Measurements from ENCODE around the gene APOBEC3A. TPM values are rescaled to one million over a fixed set of nuclear protein-coding genes. Genes with fewer than 3 reads are reported as not detected.
A peak's percentile ranks its signal among the peaks of the same experiment; 100 is the strongest.

The APOBEC3A gene
- total RNA-seq, 1 donor from 2014 or later: not detected

- Mint-ChIP-seq H3K4me3 (ENCODE audit: low read depth) (no peak overlapping the region), H3K36me3 (ENCODE audit: low read depth) (peaks cover 3% of the 10 kb centered on the region), H3K9me3 (no peaks in the 10 kb centered on the region), H3K4me1 (ENCODE audit: low read depth) (peaks cover 28% of the 10 kb centered on the region), H3K27ac (no peak overlapping the region), H3K27me3 (ENCODE audit: low read depth) (peaks cover 25% of the 10 kb centered on the region)
- intact Hi-C loops (cut with micrococcal nuclease): loop anchor here (10.0 kb wide), 2 partner anchors 192 to 288 kb away; partner anchors contain the start of gene SUN2
- DNase-seq (ENCODE audit: low spot score): no peak
Measured at GRCh38 chr22:38946771-38947170, 10.6 kb upstream of the APOBEC3A start.

- Mint-ChIP-seq H3K27me3 (ENCODE audit: low read depth) (peaks cover 25% of the 10 kb centered on the region), H3K4me1 (ENCODE audit: low read depth) (peaks cover 28% of the 10 kb centered on the region), H3K27ac (no peak overlapping the region), H3K9me3 (no peaks in the 10 kb centered on the region), H3K4me3 (ENCODE audit: low read depth) (no peak overlapping the region), H3K36me3 (ENCODE audit: low read depth) (peaks cover 3% of the 10 kb centered on the region)
- DNase-seq (ENCODE audit: low spot score): no peak
- intact Hi-C loops (cut with micrococcal nuclease): loop anchor here (10.0 kb wide), 2 partner anchors 193 to 287 kb away; partner anchors contain the start of gene SUN2
Measured at GRCh38 chr22:38947321-38948140, 9.9 kb upstream of the APOBEC3A start.

DNA sequence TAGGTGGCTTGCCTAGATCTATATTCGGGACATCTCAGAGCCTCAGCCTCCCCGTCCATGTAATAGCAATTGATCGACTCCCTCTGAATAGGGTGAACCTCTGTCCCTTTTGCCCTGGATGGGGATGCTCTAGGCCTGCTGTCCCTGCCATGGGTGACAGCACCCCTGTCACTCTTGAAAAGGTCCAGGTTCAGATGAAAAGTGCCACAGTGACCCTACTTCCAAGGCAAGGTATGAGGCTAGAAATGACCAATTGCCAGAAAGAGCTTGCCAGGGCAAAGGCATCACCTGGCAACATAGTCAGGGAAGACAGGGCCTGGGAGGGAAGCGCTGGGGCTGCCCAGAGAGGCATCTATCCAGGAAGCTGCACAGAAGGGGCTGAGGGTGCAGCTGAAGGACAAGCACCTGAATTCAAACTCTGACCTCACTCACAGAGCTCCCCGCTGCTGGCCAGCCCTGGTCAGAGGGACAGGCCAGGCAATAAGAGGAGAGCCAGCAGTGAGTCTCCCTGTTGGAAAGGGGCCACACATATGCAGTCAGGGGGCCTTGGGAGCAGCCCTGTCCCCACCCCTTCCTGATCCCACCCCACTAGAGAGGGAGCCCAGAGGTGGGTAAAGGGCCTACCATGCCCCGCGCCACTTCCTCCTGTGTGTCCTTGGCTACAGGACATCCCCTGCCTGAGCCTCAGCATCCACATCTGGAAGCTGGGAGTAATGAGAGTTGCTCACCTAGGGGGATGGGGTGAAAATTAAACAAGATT lies 9.0 kb upstream of the APOBEC3A start:
- peaks cover 24% of the 10 kb centered on the region for H3K27me3 Mint-ChIP-seq (ENCODE audit: low read depth)
- no peak for DNase-seq (ENCODE audit: low spot score)
- intact Hi-C loops (cut with micrococcal nuclease): loop anchor here (10.0 kb wide), 2 partner anchors 194 to 286 kb away; partner anchors contain the start of gene SUN2
- H3K9me3 Mint-ChIP-seq: no peaks in the 10 kb centered on the region
- no peak overlapping the region for H3K27ac Mint-ChIP-seq
- H3K4me1 Mint-ChIP-seq (ENCODE audit: low read depth): peaks cover 28% of the 10 kb centered on the region
- peaks cover 2% of the 10 kb centered on the region for H3K36me3 Mint-ChIP-seq (ENCODE audit: low read depth)
- H3K4me3 Mint-ChIP-seq (ENCODE audit: low read depth): no peak overlapping the region

- Mint-ChIP-seq H3K27me3 (ENCODE audit: low read depth) (peaks cover 19% of the 10 kb centered on the region), H3K4me3 (ENCODE audit: low read depth) (no peak overlapping the region), H3K27ac (no peak overlapping the region), H3K9me3 (no peaks in the 10 kb centered on the region), H3K4me1 (ENCODE audit: low read depth) (peaks cover 36% of the 10 kb centered on the region), H3K36me3 (ENCODE audit: low read depth) (no peaks in the 10 kb centered on the region)
- no peak for DNase-seq (ENCODE audit: low spot score)
- intact Hi-C loops (cut with micrococcal nuclease): loop anchor here (10.0 kb wide), 2 partner anchors 195 to 285 kb away; partner anchors contain the start of gene SUN2
Measured at GRCh38 chr22:38949889-38950405, 7.5 kb upstream of the APOBEC3A start.

GRCh38 chr22:38950527-38951295 lies 6.7 kb upstream of the APOBEC3A start:
- H3K4me1 Mint-ChIP-seq (ENCODE audit: low read depth): peaks cover 42% of the 10 kb centered on the region
- H3K27me3 Mint-ChIP-seq (ENCODE audit: low read depth): peaks cover 18% of the 10 kb centered on the region
- DNase-seq (ENCODE audit: low spot score): no peak
- intact Hi-C loops (cut with micrococcal nuclease): no loop called here
- H3K9me3 Mint-ChIP-seq: no peaks in the 10 kb centered on the region
- no peak overlapping the region for H3K4me3 Mint-ChIP-seq (ENCODE audit: low read depth)
- no peaks in the 10 kb centered on the region for H3K36me3 Mint-ChIP-seq (ENCODE audit: low read depth)
- no peak overlapping the region for H3K27ac Mint-ChIP-seq

DNA sequence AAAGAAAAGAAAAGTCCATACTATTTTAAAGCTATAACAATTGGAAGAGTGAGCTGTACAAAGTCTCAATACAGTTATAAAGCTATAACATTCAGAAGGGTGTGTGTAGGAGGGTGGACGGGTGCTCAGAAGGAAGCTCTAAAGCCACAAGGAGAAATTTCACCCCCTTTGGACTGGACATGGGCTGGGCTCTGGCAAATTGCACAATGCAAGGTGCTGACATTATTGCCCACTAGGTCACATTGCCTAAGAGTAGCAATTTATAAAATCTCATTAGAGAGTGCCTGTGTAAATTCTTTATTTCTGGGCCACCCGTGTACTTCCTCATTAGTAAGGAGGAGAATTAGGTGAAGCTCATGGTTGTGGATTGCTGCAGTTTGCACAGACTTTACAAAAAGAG lies 5.7 kb upstream of the APOBEC3A start:
- Mint-ChIP-seq H3K27me3 (ENCODE audit: low read depth) (peaks cover 9% of the 10 kb centered on the region), H3K4me3 (ENCODE audit: low read depth) (no peak overlapping the region), H3K4me1 (ENCODE audit: low read depth) (peaks cover 46% of the 10 kb centered on the region)

DNA sequence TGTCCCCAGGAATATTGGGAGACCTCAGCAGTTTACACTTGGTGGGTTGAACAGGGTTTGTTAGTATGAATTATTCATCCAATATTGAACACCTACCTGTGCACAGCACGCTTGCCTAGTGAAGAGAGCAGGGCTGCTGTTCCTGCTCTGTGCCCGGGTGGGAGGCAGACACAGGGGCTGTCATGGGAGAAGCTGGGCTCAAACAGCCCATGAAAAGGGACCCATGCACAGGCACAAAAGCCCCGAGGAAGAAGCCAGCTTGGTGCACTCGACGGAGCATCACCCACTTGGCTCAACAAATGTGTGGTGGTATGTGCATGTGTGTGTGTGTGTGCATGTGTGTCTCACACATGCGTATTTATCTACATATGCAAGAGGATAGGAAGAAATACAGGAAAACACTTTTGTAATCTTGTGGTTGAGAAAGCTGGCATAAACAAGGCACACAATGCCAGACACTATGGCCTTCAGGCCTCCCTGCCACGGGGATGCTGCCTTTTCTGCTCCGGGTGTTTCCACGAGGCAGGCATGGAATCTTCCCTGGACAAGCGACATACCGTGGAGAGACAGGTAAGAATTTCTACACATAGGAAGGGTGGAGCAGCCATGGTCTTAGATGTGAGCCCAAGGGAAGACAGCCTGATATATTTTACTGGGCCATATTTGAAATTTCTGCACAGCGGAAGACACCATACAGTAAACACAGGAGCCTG lies 5.0 kb upstream of the APOBEC3A start:
- DNase-seq (ENCODE audit: low spot score): no peak
- intact Hi-C loops (cut with micrococcal nuclease): no loop called here
- Mint-ChIP-seq H3K27me3 (ENCODE audit: low read depth) (peaks cover 4% of the 10 kb centered on the region), H3K4me3 (ENCODE audit: low read depth) (no peak overlapping the region), H3K4me1 (ENCODE audit: low read depth) (peaks cover 44% of the 10 kb centered on the region), H3K9me3 (no peaks in the 10 kb centered on the region), H3K27ac (peak overlapping the region; percentile 25), H3K36me3 (ENCODE audit: low read depth) (no peaks in the 10 kb centered on the region)

More for the DNA sequence above, 5.7 kb upstream of the APOBEC3A start:
- intact Hi-C loops (cut with micrococcal nuclease): no loop called here
- Mint-ChIP-seq H3K9me3 (no peaks in the 10 kb centered on the region), H3K27ac (no peak overlapping the region), H3K36me3 (ENCODE audit: low read depth) (no peaks in the 10 kb centered on the region)
- no peak for DNase-seq (ENCODE audit: low spot score)

- no peaks in the 10 kb centered on the region for H3K36me3 Mint-ChIP-seq (ENCODE audit: low read depth)
- no peaks in the 10 kb centered on the region for H3K9me3 Mint-ChIP-seq
- H3K27ac Mint-ChIP-seq: peak overlapping the region; percentile 90
- no peak for DNase-seq (ENCODE audit: low spot score)
- no peak overlapping the region for H3K4me3 Mint-ChIP-seq (ENCODE audit: low read depth)
- H3K4me1 Mint-ChIP-seq (ENCODE audit: low read depth): peaks cover 40% of the 10 kb centered on the region
- H3K27me3 Mint-ChIP-seq (ENCODE audit: low read depth): no peaks in the 10 kb centered on the region
- intact Hi-C loops (cut with micrococcal nuclease): no loop called here
Measured at GRCh38 chr22:38953091-38953490, 4.3 kb upstream of the APOBEC3A start.

- no peaks in the 10 kb centered on the region for H3K9me3 Mint-ChIP-seq
- DNase-seq (ENCODE audit: low spot score): peak; percentile 72
- peak overlapping the region; percentile 90 for H3K27ac Mint-ChIP-seq
- peaks cover 6% of the 10 kb centered on the region for H3K27me3 Mint-ChIP-seq (ENCODE audit: low read depth)
- H3K36me3 Mint-ChIP-seq (ENCODE audit: low read depth): no peaks in the 10 kb centered on the region
- peaks cover 42% of the 10 kb centered on the region for H3K4me1 Mint-ChIP-seq (ENCODE audit: low read depth)
- H3K4me3 Mint-ChIP-seq (ENCODE audit: low read depth): no peak overlapping the region
- intact Hi-C loops (cut with micrococcal nuclease): loop anchor here (1.0 kb wide), 2 partner anchors 12 to 32 kb away; no protein-coding TSS in a partner anchor
Measured at GRCh38 chr22:38953577-38954413, 3.6 kb upstream of the APOBEC3A start.

DNA sequence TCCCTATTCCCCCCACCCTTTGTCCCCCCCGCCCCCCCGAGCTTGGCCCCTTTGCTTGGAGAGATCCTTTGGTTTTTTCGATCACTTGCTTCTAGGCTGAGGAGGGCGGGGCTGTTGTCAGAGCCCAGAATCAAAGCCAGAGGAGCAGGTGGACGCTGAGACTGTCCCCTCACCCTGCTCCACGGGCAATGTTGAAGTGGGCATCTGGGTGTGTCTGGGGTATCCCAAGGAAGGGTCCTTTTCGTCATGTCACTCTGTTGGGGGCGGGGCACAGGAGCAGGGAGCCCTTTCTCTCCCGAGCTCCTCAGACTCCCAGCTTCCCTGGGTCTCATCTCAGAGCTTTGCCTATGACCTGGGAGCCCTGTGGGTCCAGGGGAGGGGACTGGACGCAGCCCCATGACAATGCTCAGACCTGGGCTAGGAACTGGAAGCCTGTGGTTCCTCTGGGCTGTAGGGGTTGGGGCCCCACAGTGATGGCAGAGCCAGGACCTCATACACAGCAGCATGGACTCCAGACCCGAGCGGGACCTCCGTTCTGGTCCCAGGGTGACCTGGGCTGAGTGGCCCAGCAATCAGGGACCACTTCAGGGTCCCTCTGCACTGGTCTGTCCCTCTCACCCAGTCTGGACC lies 2.9 kb upstream of the APOBEC3A start:
- Mint-ChIP-seq H3K4me3 (ENCODE audit: low read depth) (no peak overlapping the region), H3K36me3 (ENCODE audit: low read depth) (no peaks in the 10 kb centered on the region), H3K27me3 (ENCODE audit: low read depth) (peaks cover 6% of the 10 kb centered on the region), H3K4me1 (ENCODE audit: low read depth) (peaks cover 42% of the 10 kb centered on the region), H3K9me3 (no peaks in the 10 kb centered on the region), H3K27ac (peak overlapping the region; percentile 86)
- intact Hi-C loops (cut with micrococcal nuclease): loop anchor here (1.0 kb wide), 2 partner anchors 13 to 31 kb away; no protein-coding TSS in a partner anchor
- DNase-seq (ENCODE audit: low spot score): no peak

Data from activated T-helper 2 cell treated with anti-CD3 and anti-CD28 coated beads, Interferon-gamma antibody, Interleukin-2, Interleukin-4, amounts not matched to agents 10 μg/mL and 5 μg/mL and 100 μg/mL, durations not matched to agents 14 hours and 24 hours and 36 hours (primary cell).